Right lobe of liver (tissue), 6 donors: ENCODE measurements around the gene CERS6. TPM values are rescaled to one million over a fixed set of nuclear protein-coding genes. Genes with fewer than 3 reads are reported as not detected.

ENCODE experiments used
- ATAC-seq, 4 donors: fragments of 200-7000 bp; cut with Tn5 transposase; one replicate each; pipeline ENCODE4 v1.9.1; 2020; ENCODE audit warnings: mild to moderate bottlenecking in 4 of 4, moderate library complexity in 4 of 4
- DNase-seq, 3 donors: peaks; one replicate each; pipeline ENCODE4 v3.0.0-alpha.2; 2020
- H3K27ac ChIP-seq, 3 donors: fragments of 200-600 bp; one replicate each; pipeline ENCODE4 v1.8.0; 2022
- H3K27me3 ChIP-seq, 2 donors: fragments of 200-600 bp; one replicate each; pipeline ENCODE4 v1.8.0; 2022
- H3K36me3 ChIP-seq, 4 donors: fragments of 200-600 bp; sonication (generic) in 1 of 4; one replicate each; pipeline versions ENCODE4 v1.5.1 to v1.8.0; 2017 to 2022; ENCODE audit warnings: control low read depth in 1 of 4
- H3K4me1 ChIP-seq, 4 donors: fragments of 200-600 bp; sonication (generic) in 1 of 4; one replicate each; pipeline versions ENCODE4 v1.5.1 to v1.8.0; 2017 to 2022; ENCODE audit warnings: control low read depth in 1 of 4
- H3K4me3 ChIP-seq, 3 donors: fragments of 200-600 bp; one replicate each; pipeline ENCODE4 v1.8.0; 2022
- H3K9me3 ChIP-seq, 4 donors: fragments of 200-600 bp; sonication (generic) in 1 of 4; one replicate each; pipeline versions ENCODE4 v1.5.1 to v1.8.0; 2017 to 2022; ENCODE audit warnings: control low read depth in 1 of 4
- POLR2A ChIP-seq: fragments of 450-650 bp; IDR thresholded peaks from one replicate; pipeline ENCODE4 v1.6.1; 2017; ENCODE audit warnings: antibody characterized with exemption, mild to moderate bottlenecking
- WGBS: methylation state at CpG from one replicate; pipeline ENCODE4 v1.1.6; 2018; ENCODE audit warnings: low coverage, low lambda C conversion rate; ENCODE audit not compliant: insufficient coverage; ENCODE audit errors: missing lambda C conversion rate; 5-methylcytosine and 5-hydroxymethylcytosine counted together
- intact Hi-C, 2 donors: fragments of 100-400 bp; cut with DNase I; formaldehyde crosslinking; loops; one replicate each; pipeline versions ENCODE4 v1.11.2 to v1.14.1; 2022
- total RNA-seq, 6 experiments: library from RNA; depleted of rRNA in 2 of 6; stranded (reverse); fragments of >200 nt in 2 of 6; fragmentation: NEBNext Ultra II Directional in 3 of 6; extraction: Animal tissue kit (Norgen Biotek cat#: 25700) in 3 of 6; gene quantifications; one replicate each; pipeline versions ENCODE4 v1.1.0 to v1.2.4, GENCODE V29; 2016 to 2023
- TF ChIP-seq, protein P1 (sequence below), 4 donors: fragments of 200-600 bp in 3 of 4; fragments of 450-650 bp in 1 of 4; IDR thresholded peaks; one replicate each; pipeline versions ENCODE4 v1.5.1 to v1.8.0; 2016 to 2022; ENCODE audit warnings: antibody characterized with exemption in 4 of 4, mild to moderate bottlenecking in 2 of 4
- donor health status: DM: no; HTN: yes; CAD: no.
- donor health status: DM: no; HTN: no; CAD: no.
- donor health status: DM: no; HTN: no; CAD: no.
- donor health status: DM: no; HTN: yes; CAD: no.
- donor health status: DM: no; HTN: yes; CAD: no.

Gene CERS6
- total RNA-seq, 6 experiments from 2014 or later = 10.4 to 30.1 (median 15.6) TPM

DNA sequence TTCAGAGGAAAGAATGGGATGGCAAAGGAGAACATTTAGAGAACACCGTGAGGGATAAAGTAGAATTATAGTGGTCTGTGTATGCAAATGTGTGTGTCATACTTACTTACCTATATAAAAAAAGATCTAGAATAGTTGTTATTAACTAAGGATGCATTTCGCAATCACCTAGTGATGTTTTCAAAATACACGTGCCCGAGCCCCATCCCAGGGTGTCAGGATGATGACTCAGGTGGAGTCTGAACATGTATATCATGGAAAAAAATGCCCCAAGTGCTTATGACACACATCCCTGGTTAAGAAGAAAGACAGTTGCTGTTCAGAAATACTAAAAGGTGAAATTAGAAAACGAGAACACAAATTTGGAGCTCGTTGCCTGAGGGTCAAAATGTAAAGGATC lies 109.0 kb downstream of the CERS6 start:
- ATAC-seq (peak in 1 of 4 donors; percentile 61), DNase-seq (no peak)
- Histone ChIP-seq H3K36me3 (no peaks in the 10 kb centered on the region), H3K9me3 (no peaks in the 10 kb centered on the region), H3K27ac (no peak overlapping the region), H3K27me3 (no peaks in the 10 kb centered on the region), H3K4me3 (no peak overlapping the region), H3K4me1 (peaks cover 0 to under 1% (median 0%) of the 10 kb centered on the region in 4 donors)
- 73% methylated on average over 6 of the region's 6 CpGs for WGBS
- TF ChIP-seq, protein P1, sequence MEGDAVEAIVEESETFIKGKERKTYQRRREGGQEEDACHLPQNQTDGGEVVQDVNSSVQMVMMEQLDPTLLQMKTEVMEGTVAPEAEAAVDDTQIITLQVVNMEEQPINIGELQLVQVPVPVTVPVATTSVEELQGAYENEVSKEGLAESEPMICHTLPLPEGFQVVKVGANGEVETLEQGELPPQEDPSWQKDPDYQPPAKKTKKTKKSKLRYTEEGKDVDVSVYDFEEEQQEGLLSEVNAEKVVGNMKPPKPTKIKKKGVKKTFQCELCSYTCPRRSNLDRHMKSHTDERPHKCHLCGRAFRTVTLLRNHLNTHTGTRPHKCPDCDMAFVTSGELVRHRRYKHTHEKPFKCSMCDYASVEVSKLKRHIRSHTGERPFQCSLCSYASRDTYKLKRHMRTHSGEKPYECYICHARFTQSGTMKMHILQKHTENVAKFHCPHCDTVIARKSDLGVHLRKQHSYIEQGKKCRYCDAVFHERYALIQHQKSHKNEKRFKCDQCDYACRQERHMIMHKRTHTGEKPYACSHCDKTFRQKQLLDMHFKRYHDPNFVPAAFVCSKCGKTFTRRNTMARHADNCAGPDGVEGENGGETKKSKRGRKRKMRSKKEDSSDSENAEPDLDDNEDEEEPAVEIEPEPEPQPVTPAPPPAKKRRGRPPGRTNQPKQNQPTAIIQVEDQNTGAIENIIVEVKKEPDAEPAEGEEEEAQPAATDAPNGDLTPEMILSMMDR (IDR thresholded peaks at IDR 0.05) = no peak
- no peak for TF ChIP-seq POLR2A
- intact Hi-C loops = no loop called here

GRCh38 chr2:168565512-168565911 lies 109.4 kb downstream of the CERS6 start:
- no peak for ATAC-seq
- Histone ChIP-seq H3K9me3 (no peaks in the 10 kb centered on the region), H3K36me3 (no peaks in the 10 kb centered on the region), H3K27me3 (no peaks in the 10 kb centered on the region), H3K4me3 (no peak overlapping the region), H3K4me1 (no peaks in the 10 kb centered on the region), H3K27ac (no peak overlapping the region)
- no peak for DNase-seq
- TF ChIP-seq, protein P1 (IDR thresholded peaks at IDR 0.05) = no peak
- TF ChIP-seq POLR2A = no peak
- WGBS = 83% methylated on average over 2 of the region's 2 CpGs
- intact Hi-C loops = no loop called here

GRCh38 chr2:168566974-168567665 lies 111.0 kb downstream of the CERS6 start:
- Histone ChIP-seq H3K27me3 (no peaks in the 10 kb centered on the region), H3K4me1 (no peaks in the 10 kb centered on the region), H3K36me3 (no peaks in the 10 kb centered on the region), H3K9me3 (no peaks in the 10 kb centered on the region), H3K4me3 (no peak overlapping the region), H3K27ac (no peak overlapping the region)
- intact Hi-C loops = no loop called here
- TF ChIP-seq, protein P1 (IDR thresholded peaks at IDR 0.05) = no peak
- no peak for TF ChIP-seq POLR2A
- DNase-seq (no peak), ATAC-seq (no peak)

- Histone ChIP-seq H3K4me1 (no peaks in the 10 kb centered on the region), H3K27ac (no peak overlapping the region), H3K9me3 (no peaks in the 10 kb centered on the region), H3K36me3 (no peaks in the 10 kb centered on the region), H3K4me3 (no peak overlapping the region), H3K27me3 (no peaks in the 10 kb centered on the region)
- no peak for DNase-seq
- no peak for ATAC-seq
- intact Hi-C loops = no loop called here
- WGBS = 93% methylated on average over 4 of the region's 4 CpGs
- TF ChIP-seq POLR2A = no peak
- TF ChIP-seq, protein P1 (IDR thresholded peaks at IDR 0.05) = no peak
Observed at GRCh38 chr2:168567836-168568235, 111.8 kb downstream of the CERS6 start.
